Uterus (tissue), 4 donors: ENCODE data around the gene LCE1A. TPM values are rescaled to one million over a fixed set of nuclear protein-coding genes. Genes with fewer than 3 reads are reported as not detected.

Source experiments
- DNase-seq, 2 donors: peaks; one replicate each; pipeline ENCODE4 v3.0.0-alpha.2; 2019 to 2020
- H3K27ac ChIP-seq, 2 donors: fragments of 200-600 bp; sonication (generic); 1 replicate in 1 of 2; 2 replicates in 1 of 2; pipeline ENCODE4 v1.5.1; 2016 to 2018
- H3K27me3 ChIP-seq, 2 donors: fragments of 200-600 bp; sonication (generic); one replicate each; pipeline ENCODE4 v1.5.1; 2018 to 2019; ENCODE audit warnings: control low read depth in 1 of 2
- H3K36me3 ChIP-seq, 2 donors: fragments of 200-600 bp; sonication (generic); one replicate each; pipeline ENCODE4 v1.5.1; 2019; ENCODE audit warnings: control low read depth in 1 of 2
- H3K4me1 ChIP-seq, 2 donors: fragments of 200-600 bp; sonication (generic); one replicate each; pipeline ENCODE4 v1.5.1; 2018 to 2019; ENCODE audit warnings: control low read depth in 1 of 2
- H3K4me3 ChIP-seq, 2 donors: fragments of 200-600 bp; sonication (generic); 1 replicate in 1 of 2; 2 replicates in 1 of 2; pipeline ENCODE4 v1.5.1; 2018 to 2019; ENCODE audit warnings: mild to moderate bottlenecking in 1 of 2
- H3K9me3 ChIP-seq, 2 donors: fragments of 200-600 bp; sonication (generic); one replicate each; pipeline ENCODE4 v1.5.1; 2019; ENCODE audit warnings: control low read depth in 1 of 2
- POLR2A ChIP-seq, 2 donors: fragments of 450-650 bp; IDR thresholded peaks; one replicate each; pipeline ENCODE4 v1.6.1; 2016; ENCODE audit warnings: antibody characterized with exemption in 2 of 2, mild to moderate bottlenecking in 1 of 2, moderate library complexity in 1 of 2
- intact Hi-C: fragments of 100-400 bp; cut with DNase I; formaldehyde crosslinking; loops from one replicate; pipeline ENCODE4 v1.15.1; 2023; ENCODE audit warnings: low total_unique reads
- total RNA-seq, 4 donors: library from RNA; depleted of rRNA in 3 of 4; stranded (reverse); fragments of >200 nt in 3 of 4; gene quantifications; one replicate each; pipeline versions ENCODE4 v1.1.0 to v1.2.4, GENCODE V29; 2014 to 2023
- TF ChIP-seq, protein P1 (sequence below), 4 experiments: fragments of 200-600 bp in 2 of 4; fragments of 450-650 bp in 2 of 4; sonication (generic) in 2 of 4; IDR thresholded peaks; one replicate each; pipeline ENCODE4 v1.5.1; 2016 to 2019; ENCODE audit warnings: antibody characterized with exemption in 4 of 4, mild to moderate bottlenecking in 2 of 4, moderate library complexity in 1 of 4
- donor health status: DM: yes; HTN: yes; CAD: no.

Gene LCE1A
- total RNA-seq, 4 donors from 2014 or later = not detected

DNA sequence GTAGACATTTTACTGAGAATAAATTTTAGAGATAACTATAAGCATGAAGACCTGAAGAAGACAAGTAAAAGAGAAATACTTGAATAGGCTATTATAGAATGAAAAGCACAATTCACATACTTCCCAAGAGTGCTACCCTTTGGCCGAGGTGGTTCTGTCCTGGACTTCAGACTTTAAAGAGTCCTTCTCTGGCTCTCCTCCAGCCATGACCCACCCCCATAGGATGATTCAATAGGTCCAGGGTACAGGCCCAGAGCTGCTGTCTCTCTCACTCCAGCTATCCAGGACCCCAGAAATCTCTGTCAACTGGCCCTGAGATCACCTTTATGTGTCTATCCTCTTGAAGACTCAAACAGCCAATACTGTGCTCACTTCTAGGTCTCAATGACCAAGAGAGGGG is 49.6 kb downstream of the LCE1A start:
- no peak for DNase-seq
- no peaks in the 10 kb centered on the region for H3K36me3 ChIP-seq
- H3K9me3 ChIP-seq = no peaks in the 10 kb centered on the region
- no peaks in the 10 kb centered on the region for H3K27me3 ChIP-seq
- no peak overlapping the region for H3K27ac ChIP-seq
- intact Hi-C loops = no loop called here
- no peaks in the 10 kb centered on the region for H3K4me1 ChIP-seq
- H3K4me3 ChIP-seq = no peak overlapping the region
- TF ChIP-seq, protein P1, sequence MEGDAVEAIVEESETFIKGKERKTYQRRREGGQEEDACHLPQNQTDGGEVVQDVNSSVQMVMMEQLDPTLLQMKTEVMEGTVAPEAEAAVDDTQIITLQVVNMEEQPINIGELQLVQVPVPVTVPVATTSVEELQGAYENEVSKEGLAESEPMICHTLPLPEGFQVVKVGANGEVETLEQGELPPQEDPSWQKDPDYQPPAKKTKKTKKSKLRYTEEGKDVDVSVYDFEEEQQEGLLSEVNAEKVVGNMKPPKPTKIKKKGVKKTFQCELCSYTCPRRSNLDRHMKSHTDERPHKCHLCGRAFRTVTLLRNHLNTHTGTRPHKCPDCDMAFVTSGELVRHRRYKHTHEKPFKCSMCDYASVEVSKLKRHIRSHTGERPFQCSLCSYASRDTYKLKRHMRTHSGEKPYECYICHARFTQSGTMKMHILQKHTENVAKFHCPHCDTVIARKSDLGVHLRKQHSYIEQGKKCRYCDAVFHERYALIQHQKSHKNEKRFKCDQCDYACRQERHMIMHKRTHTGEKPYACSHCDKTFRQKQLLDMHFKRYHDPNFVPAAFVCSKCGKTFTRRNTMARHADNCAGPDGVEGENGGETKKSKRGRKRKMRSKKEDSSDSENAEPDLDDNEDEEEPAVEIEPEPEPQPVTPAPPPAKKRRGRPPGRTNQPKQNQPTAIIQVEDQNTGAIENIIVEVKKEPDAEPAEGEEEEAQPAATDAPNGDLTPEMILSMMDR (IDR thresholded peaks at IDR 0.05) = no peak
- TF ChIP-seq POLR2A (IDR thresholded peaks at IDR 0.05) = no peak

Other genes with a start within 250 kb of the LCE1A start
- gene LCE3D, start 247.0 kb upstream of the LCE1A start, total RNA-seq = not detected
- gene LCE3C, start 227.2 kb upstream of the LCE1A start, total RNA-seq = not detected
- not detected for gene LCE3B, start 213.7 kb upstream of the LCE1A start, total RNA-seq
- not detected for gene LCE3A, start 204.4 kb upstream of the LCE1A start, total RNA-seq
- not detected for gene LCE2D, start 164.1 kb upstream of the LCE1A start, total RNA-seq
- gene LCE2C, start 152.2 kb upstream of the LCE1A start, total RNA-seq = not detected
- not detected for gene LCE2B, start 141.3 kb upstream of the LCE1A start, total RNA-seq
- not detected for gene LCE2A, start 129.1 kb upstream of the LCE1A start, total RNA-seq
- not detected for gene LCE4A, start 119.3 kb upstream of the LCE1A start, total RNA-seq
- not detected for gene KPRP, start 69.4 kb upstream of the LCE1A start, total RNA-seq
- not detected for gene LCE1F, start 52.3 kb upstream of the LCE1A start, total RNA-seq
- gene LCE1E, start 41.2 kb upstream of the LCE1A start, total RNA-seq = not detected
- not detected for gene LCE1D, start 30.8 kb upstream of the LCE1A start, total RNA-seq
- gene LCE1C, start 20.8 kb upstream of the LCE1A start, total RNA-seq = not detected
- gene LCE1B, start 15.5 kb upstream of the LCE1A start, total RNA-seq = not detected
- gene LCE6A, start 15.4 kb downstream of the LCE1A start, total RNA-seq = not detected
- gene LCE7A, start 32.5 kb downstream of the LCE1A start, total RNA-seq = not detected
- gene SMCP, start 50.8 kb downstream of the LCE1A start, total RNA-seq = not detected
- not detected for gene IVL, start 81.1 kb downstream of the LCE1A start, total RNA-seq
- not detected for gene SPRR5, start 119.7 kb downstream of the LCE1A start, total RNA-seq
- gene SPRR4, start 143.2 kb downstream of the LCE1A start, total RNA-seq = not detected
- not detected for gene SPRR1A, start 156.6 kb downstream of the LCE1A start, total RNA-seq
- under 1 TPM in 2 of 4 donors, not detected in 2; 0.69 to 0.70 TPM for gene SPRR3, start 174.3 kb downstream of the LCE1A start, total RNA-seq
- not detected for gene SPRR1B, start 203.7 kb downstream of the LCE1A start, total RNA-seq
- gene SPRR2D, start 213.6 kb downstream of the LCE1A start, total RNA-seq = not detected
- under 1 TPM in 1 of 4 donors, not detected in 3; 0.67 TPM for gene SPRR2A, start 230.0 kb downstream of the LCE1A start, total RNA-seq
- not detected for gene SPRR2B, start 244.1 kb downstream of the LCE1A start, total RNA-seq